ENCODE results near the gene CC2D2A. TPM values are rescaled to one million over a fixed set of nuclear protein-coding genes. Genes with fewer than 3 reads are reported as not detected.

CC2D2A gene
- total RNA-seq, 6 experiments from 2014 or later: 19.1 to 26.5 (median 21.8) TPM

DNA sequence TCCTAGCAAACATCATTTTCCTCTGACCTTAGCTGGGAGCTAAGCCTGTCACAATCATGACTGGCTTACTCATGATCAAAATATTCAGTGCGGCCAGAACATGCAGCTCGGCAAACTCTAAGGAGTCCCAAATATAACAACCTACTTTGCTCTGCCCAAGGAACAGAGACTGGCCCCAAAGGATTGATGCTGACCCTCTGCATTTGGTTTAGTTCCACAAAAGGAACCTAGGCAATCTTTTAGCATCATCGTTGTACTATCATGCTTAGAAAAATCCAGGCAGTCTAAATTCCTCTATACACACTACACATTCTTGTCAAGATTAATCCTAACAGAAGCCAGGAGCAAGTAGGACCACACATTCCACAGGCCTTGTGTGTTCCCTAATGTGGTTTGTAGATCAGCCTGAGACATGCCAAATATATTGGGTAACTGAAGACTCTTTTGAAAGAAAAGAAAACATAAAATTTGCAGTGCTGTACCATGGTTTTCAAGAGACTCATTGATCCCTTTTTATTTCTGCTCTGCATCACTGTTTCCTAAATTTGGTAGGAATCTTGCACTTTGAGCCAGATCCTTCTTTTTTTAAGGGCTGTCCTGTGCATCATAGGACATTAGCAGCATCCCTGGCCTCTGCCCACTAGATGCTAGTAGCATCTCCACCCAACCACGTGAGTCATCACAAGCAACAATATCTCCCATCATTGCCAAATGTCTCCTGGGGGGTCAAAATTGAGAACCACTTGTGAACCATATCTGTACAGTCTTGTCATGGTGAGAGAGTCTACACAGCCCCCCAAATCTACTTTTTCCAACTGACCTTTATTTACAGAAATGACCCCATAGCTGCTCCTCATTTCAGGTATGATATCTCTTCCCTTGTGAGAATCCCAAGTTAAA, 17.6 kb upstream of the CC2D2A start:
- Mint-ChIP-seq H3K4me1 (ENCODE audit: low read depth) (peaks cover 67% of the 10 kb centered on the region), H3K27ac (peak overlapping the region; percentile 71), H3K9me3 (no peaks in the 10 kb centered on the region), H3K27me3 (ENCODE audit: insufficient read depth) (no peaks in the 10 kb centered on the region; the same call in 1 of the 2 replicates), H3K4me3 (peak overlapping the region; percentile 65), H3K36me3 (ENCODE audit: low read depth) (no peaks in the 10 kb centered on the region)
- peak; percentile 95 for DNase-seq
- TF ChIP-seq, protein P1, sequence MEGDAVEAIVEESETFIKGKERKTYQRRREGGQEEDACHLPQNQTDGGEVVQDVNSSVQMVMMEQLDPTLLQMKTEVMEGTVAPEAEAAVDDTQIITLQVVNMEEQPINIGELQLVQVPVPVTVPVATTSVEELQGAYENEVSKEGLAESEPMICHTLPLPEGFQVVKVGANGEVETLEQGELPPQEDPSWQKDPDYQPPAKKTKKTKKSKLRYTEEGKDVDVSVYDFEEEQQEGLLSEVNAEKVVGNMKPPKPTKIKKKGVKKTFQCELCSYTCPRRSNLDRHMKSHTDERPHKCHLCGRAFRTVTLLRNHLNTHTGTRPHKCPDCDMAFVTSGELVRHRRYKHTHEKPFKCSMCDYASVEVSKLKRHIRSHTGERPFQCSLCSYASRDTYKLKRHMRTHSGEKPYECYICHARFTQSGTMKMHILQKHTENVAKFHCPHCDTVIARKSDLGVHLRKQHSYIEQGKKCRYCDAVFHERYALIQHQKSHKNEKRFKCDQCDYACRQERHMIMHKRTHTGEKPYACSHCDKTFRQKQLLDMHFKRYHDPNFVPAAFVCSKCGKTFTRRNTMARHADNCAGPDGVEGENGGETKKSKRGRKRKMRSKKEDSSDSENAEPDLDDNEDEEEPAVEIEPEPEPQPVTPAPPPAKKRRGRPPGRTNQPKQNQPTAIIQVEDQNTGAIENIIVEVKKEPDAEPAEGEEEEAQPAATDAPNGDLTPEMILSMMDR (IDR thresholded peaks at IDR 0.05): no peak

DNA sequence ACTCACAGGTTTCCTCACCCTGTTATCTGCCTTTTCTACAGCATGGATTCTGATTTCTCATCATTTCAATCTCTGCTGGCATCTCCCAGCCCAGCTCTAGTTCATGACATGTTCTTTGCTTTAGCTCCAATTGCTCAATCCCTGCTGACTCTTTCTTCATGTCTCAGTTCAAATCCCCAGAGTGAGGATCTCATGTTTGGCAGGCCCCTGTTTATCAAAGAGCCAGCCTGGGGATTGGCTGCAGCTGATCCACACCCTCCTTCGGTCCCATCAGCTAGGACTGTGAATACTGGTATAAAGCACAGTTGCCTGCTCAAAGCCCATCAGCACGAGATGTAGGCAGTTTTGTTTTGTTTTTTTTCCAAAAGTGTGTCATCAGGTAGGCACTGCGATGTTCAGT, 14.4 kb upstream of the CC2D2A start:
- Mint-ChIP-seq H3K36me3 (ENCODE audit: low read depth) (no peaks in the 10 kb centered on the region), H3K4me3 (no peak overlapping the region), H3K9me3 (no peaks in the 10 kb centered on the region), H3K27ac (no peak overlapping the region), H3K27me3 (ENCODE audit: insufficient read depth) (no peaks in the 10 kb centered on the region; the same call in 1 of the 2 replicates), H3K4me1 (ENCODE audit: low read depth) (peaks cover 68% of the 10 kb centered on the region)
- no peak for DNase-seq
- TF ChIP-seq, protein P1 (IDR thresholded peaks at IDR 0.05): no peak

DNA sequence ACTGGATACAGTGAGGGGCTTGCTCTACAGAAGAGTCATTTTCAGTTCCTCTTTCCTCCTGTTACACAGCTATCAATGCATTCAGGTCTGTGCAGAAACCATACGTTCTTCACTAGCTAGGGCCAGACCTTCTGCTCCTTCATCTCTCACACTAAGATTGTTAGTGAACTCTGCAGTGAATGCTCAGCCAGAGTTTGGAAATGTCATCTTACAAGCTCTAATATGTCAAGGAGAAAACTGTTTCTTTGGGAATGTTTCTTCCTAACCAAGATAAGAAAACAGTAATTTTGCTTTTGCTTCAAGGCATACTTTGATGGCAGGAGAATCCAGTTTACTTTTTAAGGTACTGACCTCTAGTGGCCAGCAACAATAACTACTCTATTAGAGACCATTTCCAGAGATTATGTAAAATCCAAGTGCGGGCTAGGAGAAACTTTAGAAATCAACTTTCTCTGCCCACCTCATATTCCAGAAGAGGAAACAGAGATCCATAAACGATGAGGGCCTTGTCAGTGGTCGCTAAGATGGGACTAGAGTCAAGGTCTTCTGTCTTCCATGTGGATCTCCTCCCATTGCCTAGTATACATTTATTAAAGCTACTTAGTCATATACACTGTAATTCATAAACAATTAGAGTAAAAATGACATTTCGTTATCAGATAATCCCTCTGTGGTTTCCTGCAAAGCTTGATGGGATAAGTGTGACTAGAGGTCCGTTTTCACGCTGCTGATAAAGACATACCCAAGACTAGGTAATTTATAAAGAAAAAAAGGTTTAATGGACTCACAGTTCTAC, 12.1 kb upstream of the CC2D2A start:
- H3K36me3 Mint-ChIP-seq (ENCODE audit: low read depth): no peaks in the 10 kb centered on the region
- H3K4me1 Mint-ChIP-seq (ENCODE audit: low read depth): peaks cover 45% of the 10 kb centered on the region
- peak; percentile 57 for DNase-seq
- H3K27me3 Mint-ChIP-seq (ENCODE audit: insufficient read depth): peaks cover 10% of the 10 kb centered on the region
- H3K9me3 Mint-ChIP-seq: no peaks in the 10 kb centered on the region
- peak overlapping the region; percentile 43; the same call in 1 of the 2 replicates for H3K4me3 Mint-ChIP-seq
- H3K27ac Mint-ChIP-seq: no peak overlapping the region
- TF ChIP-seq, protein P1 (IDR thresholded peaks at IDR 0.05): peak; percentile 92

- no peaks in the 10 kb centered on the region for H3K9me3 Mint-ChIP-seq
- no peaks in the 10 kb centered on the region for H3K36me3 Mint-ChIP-seq (ENCODE audit: low read depth)
- H3K27me3 Mint-ChIP-seq (ENCODE audit: insufficient read depth): peaks cover 10% of the 10 kb centered on the region
- TF ChIP-seq, protein P1 (IDR thresholded peaks at IDR 0.05): no peak
- H3K4me3 Mint-ChIP-seq: no peak overlapping the region
- H3K4me1 Mint-ChIP-seq (ENCODE audit: low read depth): peaks cover 34% of the 10 kb centered on the region
- no peak overlapping the region for H3K27ac Mint-ChIP-seq
- DNase-seq: no peak
These were observed 11.1 kb upstream of the CC2D2A start for GRCh38 chr4:15458616-15459015.

GRCh38 chr4:15459706-15460105, 10.0 kb upstream of the CC2D2A start:
- no peak overlapping the region for H3K4me3 Mint-ChIP-seq
- no peaks in the 10 kb centered on the region for H3K9me3 Mint-ChIP-seq
- no peaks in the 10 kb centered on the region for H3K36me3 Mint-ChIP-seq (ENCODE audit: low read depth)
- peaks cover 24% of the 10 kb centered on the region for H3K4me1 Mint-ChIP-seq (ENCODE audit: low read depth)
- peaks cover 10% of the 10 kb centered on the region for H3K27me3 Mint-ChIP-seq (ENCODE audit: insufficient read depth)
- no peak for DNase-seq
- no peak overlapping the region for H3K27ac Mint-ChIP-seq
- TF ChIP-seq, protein P1 (IDR thresholded peaks at IDR 0.05): no peak

Data from HFFc6 (cell line).